GM21360 (cell line): ENCODE measurements around the gene ANKRD1.

Experiments
- ATAC-seq: cut with Tn5 transposase; IDR thresholded peaks from one replicate; pipeline ENCODE4 v1.9.1; 2021; ENCODE audit warnings: mild to moderate bottlenecking, moderate library complexity; ENCODE audit not compliant: unreplicated experiment

The ANKRD1 gene

DNA sequence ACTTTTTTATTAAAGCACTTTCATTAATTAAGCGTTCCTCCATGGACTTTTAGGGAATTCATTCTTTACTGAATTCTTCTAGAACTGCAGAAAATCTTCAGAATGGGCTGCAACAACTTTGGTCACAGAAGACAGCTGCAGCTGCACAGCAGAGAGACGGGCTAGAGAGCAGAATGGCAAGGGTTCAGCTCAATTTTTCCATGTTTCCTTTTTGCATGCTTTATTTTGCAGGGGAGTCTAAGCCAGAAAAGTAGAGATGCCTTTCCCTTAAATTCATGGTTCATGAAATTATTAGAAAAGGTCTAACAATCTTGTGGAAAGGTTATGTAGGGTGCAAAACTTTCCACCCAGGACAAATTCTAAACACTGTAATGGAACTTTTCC lies 15.4 kb upstream of the ANKRD1 start:
- ATAC-seq = no peak

DNA sequence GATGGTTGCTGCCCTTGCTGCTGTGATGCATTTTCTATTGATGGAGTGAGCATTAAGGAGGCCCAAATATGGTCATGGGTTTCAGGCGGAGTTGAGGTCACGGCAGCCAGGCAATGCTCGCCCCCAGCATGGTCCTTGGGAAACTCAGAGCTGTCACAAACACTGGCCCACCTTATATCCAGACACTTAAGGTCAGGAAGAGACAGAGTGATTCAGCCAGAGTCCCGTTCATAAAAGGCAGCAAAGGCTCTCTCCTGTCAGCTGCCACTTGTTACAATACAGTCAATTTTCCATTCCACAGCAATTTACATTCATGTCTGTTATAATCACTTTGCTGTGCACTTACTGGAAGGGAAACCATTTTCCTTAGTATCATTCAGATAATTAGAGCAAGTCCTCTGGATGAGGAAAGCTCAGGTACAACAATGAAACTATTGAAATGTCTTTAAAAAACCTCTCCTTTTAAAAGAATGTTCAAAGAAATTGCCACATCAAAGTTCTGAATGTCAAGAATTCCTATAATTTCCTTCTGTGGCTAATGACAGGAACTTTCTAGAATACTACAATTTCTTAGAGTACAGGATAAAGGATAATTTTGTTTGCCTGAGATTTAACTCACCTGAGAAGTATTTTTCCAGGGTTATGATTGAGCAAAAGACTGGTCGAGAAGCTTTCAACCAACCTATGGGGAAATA lies 14.8 kb upstream of the ANKRD1 start:
- no peak for ATAC-seq

DNA sequence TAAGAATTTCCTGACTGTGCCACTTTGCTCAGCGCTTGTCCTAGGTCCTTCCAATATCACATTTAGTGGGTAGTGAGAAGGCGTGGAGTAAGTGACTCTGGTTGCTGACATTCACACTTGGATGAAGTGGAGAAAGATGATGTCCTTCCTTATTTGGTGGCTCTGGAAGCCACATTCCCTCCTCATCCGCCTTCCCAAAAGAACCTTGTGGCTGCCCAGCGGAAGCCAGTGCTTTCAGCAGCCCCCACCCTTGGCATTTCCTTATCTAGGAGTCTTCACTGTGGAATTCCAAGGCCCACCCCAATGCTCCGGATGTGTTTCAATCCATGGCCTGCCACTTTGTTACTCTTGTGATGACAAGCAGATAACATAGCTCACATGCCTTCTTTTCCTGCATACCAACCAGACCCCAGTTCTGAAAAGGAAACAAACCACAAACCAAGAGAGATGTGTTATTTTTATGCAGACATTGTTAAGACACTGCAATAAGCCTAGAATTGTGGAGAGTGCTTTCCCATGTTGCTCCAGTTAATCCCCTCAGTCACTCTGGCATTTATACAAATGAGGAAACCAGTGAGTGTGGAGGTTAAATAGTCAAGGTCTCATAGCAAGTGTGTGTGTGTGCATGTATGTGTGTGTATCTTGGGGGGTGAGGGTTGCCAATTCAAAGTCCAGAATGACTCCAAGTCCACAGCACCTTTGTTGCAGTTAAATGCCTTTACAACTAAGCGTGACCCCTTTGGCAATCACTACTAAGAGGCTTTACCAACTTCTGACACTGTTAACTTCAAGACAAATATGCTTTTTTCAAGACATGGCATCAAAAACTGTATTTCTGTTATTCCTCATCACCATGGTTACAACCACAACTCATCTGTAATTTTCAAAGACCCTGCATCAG lies 10.3 kb upstream of the ANKRD1 start:
- ATAC-seq = no peak

DNA sequence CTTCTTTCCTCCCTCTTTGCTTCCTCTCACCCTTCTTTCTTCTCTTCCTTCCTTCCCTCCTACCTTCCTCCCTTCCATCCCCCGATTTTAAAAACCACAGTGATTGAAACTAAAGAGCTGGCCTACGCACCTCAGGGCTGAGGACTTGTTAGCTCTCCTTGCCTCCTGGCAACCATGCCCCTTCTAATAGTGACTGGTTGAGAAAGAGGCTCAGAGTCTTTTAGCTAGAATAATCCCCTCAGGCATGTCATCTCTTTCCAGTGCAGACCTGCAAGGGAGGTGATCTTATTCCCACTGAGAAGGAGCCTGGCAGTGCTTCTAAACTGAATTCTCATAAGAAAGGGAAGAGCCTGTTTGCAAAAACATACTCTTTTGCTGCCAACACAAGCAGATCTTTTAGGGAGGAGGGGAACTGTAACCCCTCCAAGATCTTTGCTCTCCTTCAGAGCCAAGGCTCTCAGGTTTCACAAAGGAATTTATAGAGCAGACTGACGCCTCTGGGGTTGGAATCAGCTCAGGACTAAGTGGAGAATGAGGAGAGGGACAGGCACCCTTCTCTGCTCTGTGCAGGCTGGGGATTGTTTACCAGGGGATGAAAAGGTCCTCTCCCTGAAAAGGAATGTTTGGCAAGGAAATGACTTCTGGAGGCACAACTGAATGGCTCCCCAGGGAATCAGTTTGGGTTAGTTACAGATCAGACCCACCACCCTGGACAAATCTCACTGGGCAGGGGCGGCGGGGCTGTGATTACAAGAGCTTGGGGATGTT lies 9.4 kb upstream of the ANKRD1 start:
- ATAC-seq = no peak

DNA sequence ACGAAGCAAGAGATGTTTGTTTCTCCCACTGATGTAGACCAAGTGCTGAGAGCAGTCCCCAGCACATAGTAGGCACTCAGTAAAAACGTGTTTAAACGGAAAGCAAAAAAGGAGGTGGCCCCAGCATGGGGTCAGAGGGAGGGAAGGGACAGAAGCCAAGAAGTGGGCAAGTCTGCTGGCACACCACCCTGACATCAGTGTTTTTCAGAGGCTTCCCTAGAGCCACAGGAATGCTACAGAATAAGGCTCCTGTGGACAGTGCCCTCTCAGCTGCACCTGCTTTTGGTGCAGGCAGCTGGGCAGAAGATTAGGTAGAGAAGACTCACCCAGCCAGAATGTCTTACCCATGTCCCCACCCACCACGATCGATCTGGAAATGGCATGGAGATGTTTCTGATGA lies 8.3 kb upstream of the ANKRD1 start:
- ATAC-seq = no peak

DNA sequence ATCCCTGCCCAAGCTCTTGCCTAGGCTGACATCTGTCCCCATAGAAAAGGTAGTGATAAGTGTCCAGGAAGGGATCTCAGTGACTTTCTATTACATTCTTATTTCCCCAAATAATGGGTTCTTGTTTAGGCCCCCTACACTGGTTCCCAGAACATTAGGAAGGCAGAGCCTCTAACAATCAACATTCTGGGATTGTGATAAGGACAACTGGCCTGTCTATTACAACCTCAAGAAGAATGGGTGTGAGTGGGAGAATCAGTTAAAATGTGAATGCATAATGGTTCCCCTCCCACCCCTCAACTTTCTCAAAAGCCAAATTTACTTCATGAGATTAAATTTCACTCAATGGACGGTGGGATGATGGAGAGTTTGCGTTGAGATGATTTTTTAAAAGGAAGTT lies 6.4 kb upstream of the ANKRD1 start:
- no peak for ATAC-seq

DNA sequence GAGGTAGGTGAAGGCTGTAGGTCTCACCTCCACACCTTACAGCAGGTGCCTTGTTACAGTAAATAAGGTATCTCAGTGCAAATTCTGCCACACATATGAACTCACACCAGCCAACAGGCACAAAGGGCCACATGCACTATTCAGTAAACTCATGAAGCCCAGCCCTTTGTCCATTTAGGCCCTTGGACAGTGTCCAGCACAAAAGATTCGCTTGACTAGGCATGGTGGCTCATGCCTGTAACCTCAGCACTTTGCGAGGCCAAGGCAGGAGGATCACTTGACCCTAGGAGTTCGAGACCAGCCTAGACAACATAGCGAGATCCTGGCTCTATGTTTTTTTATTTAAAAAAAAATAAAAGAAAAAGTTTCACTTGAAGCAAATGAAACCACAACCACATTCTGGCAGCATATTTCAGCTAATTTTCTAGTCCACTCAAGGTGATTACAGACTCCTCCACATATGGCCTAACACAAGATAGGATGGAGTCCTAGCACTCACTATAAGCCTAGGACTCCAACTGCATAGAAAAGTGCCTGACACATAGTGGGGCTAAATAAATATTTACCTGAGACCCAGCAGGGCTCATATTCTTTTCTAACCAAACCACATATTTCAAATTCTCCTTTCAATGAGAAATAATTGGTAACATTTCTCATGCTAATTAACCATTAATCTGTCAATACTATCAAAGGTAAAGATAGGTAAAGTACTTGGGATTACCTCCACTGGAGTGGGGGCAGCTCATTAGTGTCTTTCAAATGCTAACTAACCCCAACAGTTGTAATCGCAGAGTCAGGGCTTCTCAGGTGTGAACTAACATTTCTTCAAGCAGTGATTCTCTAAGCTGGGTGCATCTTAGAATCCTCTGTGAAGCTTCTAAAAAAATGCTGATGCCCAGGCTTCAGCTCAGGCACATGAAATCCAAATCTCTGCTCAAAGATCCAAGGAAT lies 4.5 kb upstream of the ANKRD1 start:
- no peak for ATAC-seq

DNA sequence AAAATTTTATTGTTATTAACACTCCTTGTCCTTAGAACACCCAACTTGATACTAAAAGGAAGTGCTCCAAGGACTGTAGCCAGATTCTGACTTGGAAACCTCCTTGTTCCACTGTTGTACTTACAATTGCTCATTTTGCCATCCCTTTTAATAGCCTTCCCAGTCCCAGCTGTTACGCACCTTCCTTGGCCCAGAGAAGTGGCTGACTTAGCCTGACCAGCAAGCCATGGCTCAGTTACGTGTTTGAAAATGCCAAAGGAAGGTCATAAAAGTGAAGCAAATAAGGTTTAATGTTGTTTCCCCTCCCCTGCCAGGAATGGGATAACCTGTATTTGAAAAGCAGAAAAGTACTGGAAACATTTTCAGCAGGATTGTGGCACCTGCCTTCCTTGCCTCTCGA lies 3.7 kb upstream of the ANKRD1 start:
- no peak for ATAC-seq

DNA sequence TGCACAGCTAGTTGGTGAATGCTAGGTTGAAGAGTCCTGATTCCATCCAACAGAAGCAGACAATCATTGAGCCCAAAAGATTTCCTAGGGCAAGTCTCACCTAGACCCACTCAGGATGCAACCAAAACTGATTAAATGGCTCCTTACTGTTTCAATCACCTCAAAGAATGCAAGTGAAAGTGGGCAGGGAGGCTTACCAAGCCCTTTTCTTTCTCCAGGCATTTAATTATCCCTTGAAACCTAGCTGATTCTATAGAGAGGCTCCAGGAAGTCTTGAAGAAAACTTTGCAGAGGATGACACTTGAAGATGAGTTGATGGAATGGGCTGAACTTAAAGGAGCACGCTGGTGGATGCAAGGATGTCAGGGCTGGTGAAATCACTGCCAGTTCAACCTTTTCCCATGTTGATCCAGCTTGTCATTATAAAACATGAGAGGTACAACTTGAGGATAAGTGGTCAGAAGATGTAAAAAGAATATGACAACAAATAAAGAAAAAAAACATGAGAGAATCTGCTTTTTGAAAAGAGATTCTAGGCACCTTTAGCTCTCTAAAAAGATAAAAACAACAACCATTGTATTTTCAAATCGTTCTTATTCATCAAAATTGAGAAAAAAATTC lies 2.3 kb upstream of the ANKRD1 start:
- ATAC-seq = no peak

DNA sequence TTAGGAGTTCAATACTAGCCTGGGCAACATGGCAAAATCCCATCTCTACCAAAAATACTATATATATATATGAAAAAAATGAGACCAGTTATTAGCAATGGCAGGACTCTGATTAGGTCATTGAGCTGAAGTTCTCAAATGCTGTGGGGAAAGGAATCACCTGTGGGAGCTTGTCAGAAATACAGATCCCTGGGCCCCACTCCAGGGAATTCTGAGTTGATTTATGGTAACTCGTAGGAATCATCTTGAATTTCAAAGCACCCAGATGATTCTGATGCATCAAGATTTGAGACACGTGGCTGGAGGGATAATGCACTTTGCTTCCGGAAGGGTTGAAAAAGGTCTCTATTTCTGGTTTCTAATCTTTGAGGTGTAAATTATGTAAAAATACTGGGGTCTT lies 1.0 kb upstream of the ANKRD1 start:
- ATAC-seq = no peak

DNA sequence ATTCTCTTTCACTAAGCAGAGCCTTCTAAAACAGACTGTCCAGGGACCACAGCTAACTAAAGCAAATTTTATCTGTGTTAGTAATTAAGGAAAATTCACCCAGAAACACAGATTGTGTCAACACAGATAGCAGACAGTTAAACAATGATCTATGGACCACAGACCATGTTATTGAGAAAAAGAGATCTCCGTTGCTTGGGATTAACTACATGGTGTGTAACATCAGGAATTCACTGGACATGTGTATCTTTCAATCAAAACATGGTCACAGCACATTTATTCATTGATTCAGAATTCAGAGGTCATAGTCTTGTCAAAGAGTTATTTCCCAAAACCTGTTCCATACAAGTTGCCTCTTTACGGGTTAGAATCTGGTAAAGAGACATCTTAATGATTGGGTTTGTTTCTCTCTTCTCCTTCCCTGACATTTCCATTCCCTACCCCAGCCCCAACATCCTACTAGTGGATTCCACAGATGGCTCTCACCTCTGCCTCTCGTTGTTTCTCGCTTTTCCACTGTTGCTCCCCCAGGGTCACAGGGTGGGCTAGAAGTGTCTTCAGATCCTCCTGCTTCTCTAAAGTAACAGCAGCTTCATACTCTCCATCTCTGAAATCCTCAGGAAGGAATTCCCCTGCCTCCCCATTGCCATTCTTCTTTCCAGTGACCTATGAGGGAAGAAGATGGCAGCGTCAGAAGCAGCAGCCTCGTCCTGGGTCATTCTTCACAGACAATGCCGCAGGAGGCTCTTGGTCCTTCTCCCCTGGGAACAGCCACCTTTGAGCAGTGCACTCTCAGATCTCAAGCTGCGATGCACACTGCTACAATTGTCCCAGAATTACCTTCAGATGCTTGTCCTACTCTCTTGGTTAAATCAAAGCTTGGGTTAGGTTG lies 958 bp downstream of the ANKRD1 start:
- no peak for ATAC-seq

DNA sequence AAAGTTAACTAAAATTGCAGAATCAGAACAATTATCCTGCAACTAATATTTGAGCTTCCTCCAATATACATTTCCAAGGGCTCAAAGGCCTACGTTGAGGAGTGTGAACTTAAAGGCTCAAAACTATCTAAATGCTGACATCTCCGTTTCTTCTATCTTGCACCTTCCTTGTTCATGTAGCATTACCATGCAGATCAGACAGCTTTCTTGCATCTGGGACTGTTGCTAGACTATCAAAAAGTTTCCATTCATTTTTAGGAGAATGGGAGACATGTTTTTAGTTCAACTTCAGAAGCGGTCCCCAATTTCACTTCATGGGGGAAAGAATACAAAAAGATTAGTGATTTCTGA lies 2.9 kb downstream of the ANKRD1 start:
- no peak for ATAC-seq

DNA sequence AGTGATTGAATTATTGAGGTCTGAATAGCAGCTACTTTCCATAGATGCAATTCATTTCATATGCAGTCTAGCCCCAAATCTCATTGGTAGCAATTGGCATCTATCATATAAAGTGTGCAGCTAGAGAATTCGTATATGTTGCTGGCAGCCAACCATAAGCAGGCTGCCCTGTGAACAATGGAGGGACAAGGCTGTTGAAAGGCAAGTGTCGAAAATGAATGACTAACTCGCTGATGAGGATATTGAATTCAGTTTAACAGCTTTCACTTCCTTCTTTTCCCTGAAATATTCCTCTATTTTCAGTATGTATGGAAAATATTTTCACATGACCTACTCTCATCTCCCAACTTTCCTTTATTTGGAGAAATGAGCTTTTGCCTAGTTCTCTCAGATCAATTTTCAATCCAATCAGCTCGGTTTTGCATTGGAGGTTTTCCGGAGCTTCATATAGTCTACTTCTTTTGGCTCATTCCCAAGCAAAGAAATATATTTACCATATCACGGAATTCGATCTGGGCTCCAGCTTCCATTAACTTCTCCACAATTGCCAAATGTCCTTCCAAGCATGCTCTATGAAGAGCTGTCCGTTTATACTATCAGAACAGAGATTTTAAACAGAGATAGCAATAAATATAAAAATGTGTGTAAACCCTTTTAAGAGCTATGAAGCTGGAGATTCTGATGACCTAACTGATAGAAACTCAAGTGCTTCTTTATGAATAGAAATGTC lies 3.5 kb downstream of the ANKRD1 start:
- no peak for ATAC-seq

DNA sequence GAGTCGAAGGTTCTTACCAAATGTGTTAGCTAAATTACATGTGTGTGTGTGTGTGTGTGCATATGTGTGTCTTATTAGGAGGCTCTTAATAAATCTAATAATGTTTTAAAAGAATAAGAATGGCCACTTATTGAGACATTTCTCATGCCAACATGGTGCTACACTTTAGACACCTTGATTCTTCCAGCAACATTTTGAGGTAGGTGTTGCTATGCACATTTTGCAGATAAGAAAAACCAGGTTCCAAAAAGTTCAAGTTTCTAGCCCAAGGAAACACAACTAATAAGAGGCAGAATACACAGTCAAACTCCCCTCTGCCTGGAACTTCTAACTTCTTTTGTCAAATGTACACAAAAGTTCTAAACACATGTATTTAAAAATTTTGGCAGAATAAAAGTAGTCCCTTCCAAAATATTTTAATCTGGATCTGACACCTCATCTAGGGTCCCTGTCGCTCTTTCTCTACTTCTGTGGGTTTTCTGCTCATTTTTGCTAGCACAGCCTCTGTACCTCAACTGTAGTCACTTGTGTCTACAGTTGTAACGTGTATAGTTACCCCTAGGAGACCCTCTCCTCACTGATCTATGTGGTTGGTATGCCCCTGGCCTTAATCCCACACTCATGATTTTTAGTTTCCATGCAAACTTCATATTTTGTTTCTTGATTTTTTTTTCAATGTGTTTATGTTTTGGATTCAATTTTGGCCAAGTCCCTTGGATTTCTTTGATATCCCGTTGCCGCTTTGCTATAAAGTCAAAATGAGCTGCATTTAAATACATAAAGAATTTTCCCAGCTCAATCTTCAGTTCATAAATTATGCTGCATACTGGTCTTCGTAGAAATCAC lies 4.3 kb downstream of the ANKRD1 start:
- ATAC-seq = no peak

DNA sequence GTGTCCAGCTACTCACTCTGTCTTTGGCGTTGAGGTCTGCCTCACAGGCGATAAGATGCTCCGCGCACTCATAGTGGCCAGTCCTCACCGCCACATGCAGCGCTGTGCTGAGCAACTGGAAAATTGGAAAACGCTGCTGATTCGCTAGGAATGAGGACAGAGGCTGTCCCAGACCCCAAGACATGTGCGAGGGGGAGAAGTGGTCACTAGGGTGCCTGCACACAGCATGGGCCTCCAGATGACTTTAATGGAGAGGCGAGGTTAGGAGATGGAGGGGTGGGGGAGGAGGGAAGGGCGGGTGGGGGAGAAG lies 5.2 kb downstream of the ANKRD1 start:
- no peak for ATAC-seq

DNA sequence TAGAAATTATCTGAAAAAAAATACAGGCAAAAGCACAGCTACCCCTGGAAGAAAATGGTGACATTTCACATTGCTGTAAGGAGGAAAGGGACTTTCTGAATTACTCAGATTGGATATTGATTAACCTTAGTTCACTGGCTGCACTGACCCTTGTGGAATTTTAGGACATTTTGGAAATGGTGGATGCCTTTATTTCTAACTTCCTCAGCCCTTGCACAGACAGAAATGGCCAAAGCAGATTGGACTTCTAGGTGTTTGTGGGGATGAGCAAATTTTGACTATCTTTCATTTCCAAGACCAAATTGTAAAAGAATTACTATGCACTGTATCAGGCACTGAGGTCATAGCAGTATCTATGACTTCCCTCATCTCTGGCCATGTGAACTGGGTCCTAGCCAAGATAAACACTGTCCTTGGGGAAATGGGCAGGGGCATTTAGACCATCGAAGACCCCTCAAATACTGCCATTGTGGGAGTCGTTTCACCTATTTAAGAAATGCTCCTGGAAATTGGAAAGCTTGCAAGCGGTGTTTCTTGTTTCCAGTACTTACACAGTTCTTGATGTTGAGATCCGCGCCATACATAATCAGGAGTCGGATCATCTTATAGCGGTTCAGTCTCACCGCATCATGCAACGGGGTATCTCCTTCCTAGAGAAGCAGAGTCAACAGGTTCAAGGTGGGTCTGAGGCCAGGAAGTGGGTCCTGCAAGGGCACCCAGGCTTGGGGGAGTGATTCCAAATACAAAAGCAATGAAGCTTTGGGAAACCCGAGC lies 5.7 kb downstream of the ANKRD1 start:
- no peak for ATAC-seq

DNA sequence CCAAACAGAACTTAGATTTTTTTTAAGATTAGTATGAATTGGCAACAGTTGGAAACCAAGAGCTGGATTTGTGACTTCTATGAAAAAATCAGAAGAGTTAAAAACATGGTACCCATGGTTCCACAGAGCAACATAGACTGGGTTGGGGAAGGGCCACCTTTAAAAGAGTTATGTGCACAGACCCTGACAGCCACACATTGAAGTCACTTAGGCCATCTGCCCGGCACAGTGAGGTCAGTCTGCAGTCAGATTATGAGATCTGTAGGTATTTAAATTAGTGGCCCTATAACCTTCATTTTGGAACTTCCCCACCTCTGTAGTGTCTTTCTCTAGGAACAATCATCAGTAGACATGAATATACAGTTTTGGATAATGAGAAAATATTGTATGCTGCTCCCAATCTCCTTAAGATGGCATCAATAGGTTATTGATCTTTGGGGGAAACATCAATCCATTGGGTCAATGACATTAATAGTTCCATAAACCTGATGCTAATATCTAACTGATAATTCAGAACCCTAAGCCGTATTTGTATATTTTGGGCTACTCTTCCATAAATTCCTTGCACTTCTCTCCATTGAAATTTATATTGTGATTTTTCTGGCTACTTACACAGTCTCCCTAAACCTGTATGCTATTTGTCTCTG lies 7.0 kb downstream of the ANKRD1 start:
- ATAC-seq = no peak
